Stimulated activated CD4-positive, alpha-beta T cell treated with anti-CD3 and anti-CD28 coated beads, Interleukin-1b, Interleukin-23, amount 100 ng/mL, for 24 hours (primary cell): ENCODE data around the gene SYNJ2BP.

Source experiments
- DNase-seq, 4 experiments: peaks; one replicate each; pipeline ENCODE4 v3.0.0-alpha.2; 2020; ENCODE audit warnings: low read depth in 4 of 4, low spot score in 1 of 4

The SYNJ2BP gene

GRCh38 chr14:70392676-70393075, 24.2 kb downstream of the SYNJ2BP start:
- DNase-seq = no peak

GRCh38 chr14:70391493-70392391, 25.1 kb downstream of the SYNJ2BP start:
- no peak for DNase-seq

- no peak for DNase-seq
Measured at GRCh38 chr14:70382536-70382935, 34.4 kb downstream of the SYNJ2BP start.

DNA sequence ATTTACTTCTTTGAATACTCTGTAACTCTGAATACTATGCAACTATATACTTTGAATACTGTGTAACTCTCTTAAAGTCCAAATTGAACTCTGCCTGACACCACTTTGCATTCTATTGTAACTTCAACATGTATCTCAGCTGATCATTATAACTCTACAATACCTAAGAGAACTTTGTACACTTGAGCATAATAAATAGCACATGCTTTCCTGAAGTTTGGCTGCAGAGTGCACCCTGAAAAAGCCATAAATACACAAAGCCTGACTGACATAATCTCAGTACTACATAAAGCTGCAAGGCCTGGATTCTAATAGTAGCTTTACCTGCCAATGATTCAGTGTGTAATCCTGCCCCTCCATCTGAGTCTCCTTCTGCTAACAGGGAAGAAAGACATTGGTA, 36.1 kb downstream of the SYNJ2BP start:
- DNase-seq = no peak

GRCh38 chr14:70378696-70379095, 38.2 kb downstream of the SYNJ2BP start:
- DNase-seq = no peak
